KOPT-K1 (cell line): ENCODE measurements around the gene MAML3.

ENCODE experiments used
- H3K27ac ChIP-seq: fragments of 200-600 bp; sonication (generic); 2 replicates; pipeline ENCODE4 v1.5.1; 2016; ENCODE audit warnings: antibody characterized with exemption, mild to moderate bottlenecking, low read depth, low read length; ENCODE audit not compliant: poor library complexity, severe bottlenecking
- H3K36me3 ChIP-seq: fragments of 200-600 bp; sonication (generic); 2 replicates; pipeline ENCODE4 v1.5.1; 2017; ENCODE audit warnings: antibody characterized with exemption, mild to moderate bottlenecking, low read length, moderate library complexity; ENCODE audit not compliant: insufficient read depth
- H3K9me3 ChIP-seq: fragments of 200-600 bp; sonication (generic); 2 replicates; pipeline ENCODE4 v1.5.1; 2017; ENCODE audit warnings: antibody characterized with exemption, low read length, mild to moderate bottlenecking; ENCODE audit not compliant: insufficient read depth, poor library complexity, severe bottlenecking

Gene MAML3

DNA sequence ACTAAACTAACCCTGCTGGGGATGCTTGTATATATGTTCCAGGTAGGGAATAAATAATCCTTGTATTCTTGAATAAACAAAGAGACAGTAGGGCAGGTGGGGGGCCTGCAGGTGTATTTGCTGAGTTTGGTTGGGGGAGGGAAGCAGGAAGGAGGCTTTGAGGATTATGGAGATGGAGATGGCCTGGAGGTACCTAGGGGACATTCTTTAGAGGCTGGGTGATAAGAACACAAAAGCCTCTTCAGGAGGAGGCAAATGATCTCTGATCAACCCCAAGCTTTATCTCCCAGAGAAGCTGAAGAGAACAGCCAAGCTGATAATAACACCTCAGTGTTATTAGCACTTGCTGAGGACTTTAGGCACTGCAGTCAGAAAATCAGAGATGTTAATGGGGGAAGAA lies 300.7 kb downstream of the MAML3 start:
- no peak overlapping the region for H3K27ac ChIP-seq
- H3K36me3 ChIP-seq = no peaks in the 10 kb centered on the region

DNA sequence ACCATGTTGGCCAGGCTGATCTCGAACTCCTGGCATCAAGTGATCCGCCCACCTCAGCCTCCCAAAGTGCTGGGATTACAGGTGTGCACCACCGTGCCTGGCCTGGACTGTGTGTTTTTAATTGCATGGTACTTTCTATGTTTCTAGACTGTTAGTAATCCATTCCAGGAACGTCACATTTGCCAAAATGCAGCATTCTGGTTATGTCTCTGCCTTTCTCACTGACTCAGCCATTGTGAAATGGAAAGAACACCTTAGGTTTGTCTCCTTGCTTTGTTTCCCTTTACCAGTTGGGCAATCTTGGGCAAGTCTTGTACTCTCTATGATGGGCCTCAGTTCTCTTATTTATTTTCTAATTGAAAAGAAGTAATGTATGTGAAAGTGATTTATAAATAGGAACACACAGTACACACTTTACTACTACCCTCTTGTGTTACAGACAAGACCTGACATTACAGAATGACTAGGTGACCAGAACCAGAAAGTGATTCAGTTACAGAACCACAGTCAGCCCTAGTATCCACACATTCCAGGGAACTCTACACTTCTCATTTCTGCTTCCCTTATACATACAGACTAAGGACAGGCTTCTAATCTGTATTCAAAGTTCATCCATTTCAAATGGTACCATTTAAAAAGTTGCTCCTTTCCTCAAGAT lies 301.2 kb downstream of the MAML3 start:
- Histone ChIP-seq H3K9me3 (no peaks in the 10 kb centered on the region), H3K27ac (no peak overlapping the region), H3K36me3 (no peaks in the 10 kb centered on the region)

More for the DNA sequence above, 300.7 kb downstream of the MAML3 start:
- H3K9me3 ChIP-seq = no peaks in the 10 kb centered on the region

DNA sequence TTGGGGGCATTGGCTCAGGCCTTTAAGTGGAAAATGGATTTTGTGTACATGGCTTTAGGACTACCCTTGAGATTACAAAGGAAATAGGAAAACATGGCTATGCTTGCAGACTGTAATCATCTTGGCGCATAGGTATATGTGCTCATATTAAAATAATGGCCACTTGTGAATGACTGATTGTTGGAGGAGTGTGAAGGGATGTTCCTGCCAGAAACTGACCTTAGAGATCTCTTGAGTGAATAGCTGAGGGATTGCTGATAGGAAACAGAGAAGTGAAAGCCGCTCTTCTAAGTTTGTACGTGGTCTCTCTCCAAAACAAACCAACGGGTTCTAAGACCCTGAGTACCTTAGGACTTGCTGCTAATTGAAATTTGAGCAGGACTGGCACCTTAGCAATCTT lies 302.3 kb downstream of the MAML3 start:
- Histone ChIP-seq H3K27ac (no peak overlapping the region), H3K36me3 (no peaks in the 10 kb centered on the region), H3K9me3 (no peaks in the 10 kb centered on the region)

- H3K36me3 ChIP-seq = no peaks in the 10 kb centered on the region
- no peak overlapping the region for H3K27ac ChIP-seq
- H3K9me3 ChIP-seq = no peaks in the 10 kb centered on the region
Measured at GRCh38 chr4:139851133-139851532, 302.9 kb downstream of the MAML3 start.

DNA sequence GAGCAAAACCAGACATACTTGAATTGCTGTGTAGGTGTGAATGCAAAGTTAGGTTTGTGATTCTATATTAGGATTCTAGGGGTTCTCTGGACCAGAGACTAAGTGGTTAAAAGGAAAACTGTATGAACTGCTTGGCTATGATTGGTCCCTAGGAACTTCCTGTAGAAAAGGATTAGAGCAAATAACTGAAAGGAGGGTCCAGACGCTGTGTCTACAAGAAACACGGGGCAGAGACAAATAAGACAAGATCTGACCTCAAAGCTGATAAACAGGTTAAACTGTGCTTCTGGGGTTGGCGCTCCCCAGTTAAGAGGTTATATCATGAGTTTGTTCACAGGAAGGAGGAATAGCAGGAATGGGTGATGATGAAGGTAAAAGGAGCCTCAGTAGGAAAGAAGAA lies 304.8 kb downstream of the MAML3 start:
- Histone ChIP-seq H3K9me3 (no peaks in the 10 kb centered on the region), H3K27ac (no peak overlapping the region), H3K36me3 (no peaks in the 10 kb centered on the region)

DNA sequence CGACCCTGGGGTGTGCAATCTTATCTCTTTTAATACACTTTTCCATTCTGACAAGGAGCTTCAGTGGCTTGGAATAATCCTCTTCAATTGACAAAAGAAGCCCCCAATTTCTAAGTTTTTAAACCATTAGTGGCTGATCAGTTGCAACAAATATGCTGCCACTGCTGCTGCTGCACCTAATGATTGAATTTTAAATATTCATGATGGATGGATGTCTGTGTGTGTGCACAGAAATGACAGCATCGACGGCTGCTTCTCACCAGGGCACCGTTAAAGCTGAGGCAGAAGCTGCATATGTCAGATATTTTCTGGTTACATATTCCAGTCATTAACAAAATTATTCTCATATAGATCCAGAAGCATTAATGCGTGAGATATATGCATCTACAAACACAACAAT lies 306.0 kb downstream of the MAML3 start:
- Histone ChIP-seq H3K9me3 (no peaks in the 10 kb centered on the region), H3K27ac (no peak overlapping the region)

GRCh38 chr4:139847602-139848001 lies 306.4 kb downstream of the MAML3 start:
- Histone ChIP-seq H3K27ac (no peak overlapping the region), H3K36me3 (no peaks in the 10 kb centered on the region), H3K9me3 (no peaks in the 10 kb centered on the region)

More for the DNA sequence above, 306.0 kb downstream of the MAML3 start:
- H3K36me3 ChIP-seq = no peaks in the 10 kb centered on the region

- Histone ChIP-seq H3K9me3 (no peaks in the 10 kb centered on the region), H3K27ac (no peak overlapping the region), H3K36me3 (no peaks in the 10 kb centered on the region)
Measured at GRCh38 chr4:139846766-139847165, 307.2 kb downstream of the MAML3 start.

- no peaks in the 10 kb centered on the region for H3K36me3 ChIP-seq
- no peak overlapping the region for H3K27ac ChIP-seq
Measured at GRCh38 chr4:139845453-139846093, 308.4 kb downstream of the MAML3 start.

GRCh38 chr4:139844459-139845036 lies 309.4 kb downstream of the MAML3 start:
- no peaks in the 10 kb centered on the region for H3K36me3 ChIP-seq
- H3K9me3 ChIP-seq = no peaks in the 10 kb centered on the region
- H3K27ac ChIP-seq = no peak overlapping the region

More at GRCh38 chr4:139845453-139846093, 308.4 kb downstream of the MAML3 start:
- H3K9me3 ChIP-seq = no peaks in the 10 kb centered on the region

GRCh38 chr4:139844057-139844456 lies 309.9 kb downstream of the MAML3 start:
- no peak overlapping the region for H3K27ac ChIP-seq

GRCh38 chr4:139843641-139844040 lies 310.3 kb downstream of the MAML3 start:
- Histone ChIP-seq H3K9me3 (no peaks in the 10 kb centered on the region), H3K27ac (no peak overlapping the region), H3K36me3 (no peaks in the 10 kb centered on the region)

More at GRCh38 chr4:139844057-139844456, 309.9 kb downstream of the MAML3 start:
- no peaks in the 10 kb centered on the region for H3K36me3 ChIP-seq
- H3K9me3 ChIP-seq = no peaks in the 10 kb centered on the region

DNA sequence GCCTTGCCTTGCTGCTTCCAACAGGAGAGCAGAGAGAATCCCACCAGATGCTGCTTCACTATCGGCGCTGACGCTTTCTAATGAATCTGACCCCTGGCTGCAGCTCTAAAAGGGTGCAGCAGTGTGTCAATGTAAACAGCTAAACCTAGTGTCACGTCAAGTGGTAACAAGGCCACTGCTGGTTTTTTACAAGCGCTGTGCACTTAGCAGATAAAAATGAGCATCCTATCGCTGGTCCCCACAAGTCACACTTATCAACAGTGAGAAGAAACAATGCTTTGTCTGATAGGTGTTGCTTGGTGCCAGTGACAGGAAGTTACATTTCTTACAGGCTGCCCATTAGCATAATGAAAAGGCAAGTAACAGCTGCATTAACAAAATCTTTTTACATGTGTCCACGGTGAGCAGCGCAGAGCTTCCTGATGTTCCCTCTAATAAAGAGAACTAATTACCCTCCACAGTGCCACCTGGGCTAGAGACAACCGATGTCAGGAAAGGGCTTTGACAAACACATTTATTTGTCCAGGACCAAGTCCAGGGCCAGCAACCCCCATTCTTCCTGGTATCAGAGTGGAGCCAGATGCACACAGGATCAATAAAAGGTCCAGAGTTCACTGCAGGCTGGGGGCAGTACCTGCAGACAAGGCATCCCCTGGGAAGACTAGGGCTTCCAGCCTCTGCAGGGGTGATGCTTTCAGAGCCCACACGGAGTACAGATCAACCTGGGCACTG lies 312.4 kb downstream of the MAML3 start:
- Histone ChIP-seq H3K36me3 (no peaks in the 10 kb centered on the region), H3K27ac (no peak overlapping the region), H3K9me3 (no peaks in the 10 kb centered on the region)

- Histone ChIP-seq H3K27ac (no peak overlapping the region), H3K9me3 (no peaks in the 10 kb centered on the region), H3K36me3 (no peaks in the 10 kb centered on the region)
Measured at GRCh38 chr4:139840773-139841172, 313.2 kb downstream of the MAML3 start.

GRCh38 chr4:139839403-139840031 lies 314.5 kb downstream of the MAML3 start:
- H3K36me3 ChIP-seq = no peaks in the 10 kb centered on the region
- H3K27ac ChIP-seq = no peak overlapping the region
- H3K9me3 ChIP-seq = no peaks in the 10 kb centered on the region
